GDM1 (cell line): ENCODE data around the gene LOXHD1.

Experiments used
- DNase-seq: peaks from one replicate; lab custom pipeline; 2025; lab: John Stamatoyannopoulos, UW

LOXHD1 gene

GRCh38 chr18:46477425-46478011, 179.5 kb downstream of the LOXHD1 start:
- DNase-seq = no peak

- no peak for DNase-seq
Measured at GRCh38 chr18:46475390-46475752, 181.6 kb downstream of the LOXHD1 start.

GRCh38 chr18:46474487-46475389, 182.3 kb downstream of the LOXHD1 start:
- DNase-seq = no peak

GRCh38 chr18:46471809-46472498, 185.1 kb downstream of the LOXHD1 start:
- DNase-seq = no peak

GRCh38 chr18:46470714-46471113, 186.3 kb downstream of the LOXHD1 start:
- no peak for DNase-seq

GRCh38 chr18:46469186-46469915, 187.7 kb downstream of the LOXHD1 start:
- DNase-seq = no peak

GRCh38 chr18:46468426-46469180, 188.4 kb downstream of the LOXHD1 start:
- no peak for DNase-seq

GRCh38 chr18:46466234-46467160, 190.5 kb downstream of the LOXHD1 start:
- DNase-seq = no peak

GRCh38 chr18:46464926-46465655, 191.9 kb downstream of the LOXHD1 start:
- DNase-seq = no peak

- no peak for DNase-seq
Measured at GRCh38 chr18:46462523-46462922, 194.5 kb downstream of the LOXHD1 start.

- DNase-seq = no peak
Measured at GRCh38 chr18:46461993-46462392, 195.0 kb downstream of the LOXHD1 start.

GRCh38 chr18:46460754-46461153, 196.3 kb downstream of the LOXHD1 start:
- DNase-seq = no peak

GRCh38 chr18:46459789-46460455, 197.1 kb downstream of the LOXHD1 start:
- no peak for DNase-seq

- DNase-seq = no peak
Measured at GRCh38 chr18:46458472-46458871, 198.5 kb downstream of the LOXHD1 start.

- no peak for DNase-seq
Measured at GRCh38 chr18:46456691-46457090, 200.3 kb downstream of the LOXHD1 start.

- no peak for DNase-seq
Measured at GRCh38 chr18:46452820-46453219, 204.2 kb downstream of the LOXHD1 start.

GRCh38 chr18:46449499-46449898, 207.5 kb downstream of the LOXHD1 start:
- DNase-seq = no peak

- no peak for DNase-seq
Measured at GRCh38 chr18:46449033-46449432, 208.0 kb downstream of the LOXHD1 start.

- DNase-seq = no peak
Measured at GRCh38 chr18:46448347-46448746, 208.7 kb downstream of the LOXHD1 start.
